Endothelial cell of umbilical vein (primary cell): ENCODE results near the gene C2orf76. TPM values are rescaled to one million over a fixed set of nuclear protein-coding genes. Genes with fewer than 3 reads are reported as not detected.

ENCODE experiments used
- BruUV-seq: library from RNA; stranded (reverse); fragments of 400-500 nt; replicated peaks from 2 replicates; lab custom pipeline; 2021; lab: Mats Ljungman, UMichigan
- CTCF ChIA-PET: fragments of 300-600, 350-600 bp; sonication (Branson Sonifier 250); formaldehyde crosslinking; loops from one replicate; lab custom pipeline; 2021; ENCODE audit warnings: antibody characterized with exemption, inconsistent platforms; lab: Charles Lee
- POLR2A ChIA-PET: fragments of 300-600, 350-600 bp; sonication (Branson Sonifier 250); formaldehyde crosslinking; loops from one replicate; lab custom pipeline; 2021; ENCODE audit warnings: antibody characterized with exemption, inconsistent platforms; lab: Charles Lee
- DNase-seq: peaks from one replicate; pipeline ENCODE4 v3.0.0-alpha.2; 2011; ENCODE audit warnings: low read depth, low spot score
- FAIRE-seq: peaks from 2 replicates; lab custom pipeline; 2011; peaks lifted over from hg19 to GRCh38; lab: Jason Lieb, UNC
- H2AFZ ChIP-seq: 2 replicates; pipeline ENCODE4 v1.6.0; 2012; ENCODE audit warnings: low read depth, low read length, control low read depth, inconsistent platforms
- H3K27ac ChIP-seq: 2 replicates; pipeline ENCODE4 v1.5.1; 2011; ENCODE audit warnings: low read depth, mild to moderate bottlenecking, control low read depth, low read length, moderate library complexity; ENCODE audit not compliant: insufficient read depth
- H3K27me3 ChIP-seq, 2 experiments: 2 replicates each; pipeline versions ENCODE4 v1.6.0 to v1.6.1; 2011; ENCODE audit warnings: low read length in 2 of 2, mixed read lengths in 1 of 2; ENCODE audit not compliant: control insufficient read depth in 2 of 2, insufficient read depth in 2 of 2
- H3K36me3 ChIP-seq, 2 experiments: 2 replicates in 1 of 2; 3 replicates in 1 of 2; pipeline ENCODE4 v1.5.1; 2011; ENCODE audit warnings: low read length in 2 of 2, mild to moderate bottlenecking in 1 of 2, moderate library complexity in 1 of 2; ENCODE audit not compliant: control insufficient read depth in 2 of 2, insufficient read depth in 2 of 2; ENCODE audit errors: extremely low read depth in 1 of 2
- H3K4me1 ChIP-seq: 3 replicates; pipeline ENCODE4 v1.5.1; 2011; ENCODE audit warnings: mild to moderate bottlenecking, low read length; ENCODE audit not compliant: control insufficient read depth, insufficient read depth; ENCODE audit errors: extremely low read depth
- H3K4me2 ChIP-seq: 2 replicates; pipeline ENCODE4 v1.6.1; 2011; ENCODE audit warnings: low read length, control low read depth, mixed read lengths; ENCODE audit not compliant: insufficient read depth
- H3K4me3 ChIP-seq, 3 experiments: fragments of 200-600 bp in 1 of 3; sonication (generic), shearing (Covaris generic) in 1 of 3; replicated peaks in 1 of 3; 2 replicates each; pipeline ENCODE4 v1.5.1; 2011 to 2016; ENCODE audit warnings: control low read depth in 3 of 3, low read length in 3 of 3, mild to moderate bottlenecking in 2 of 3, inconsistent platforms in 1 of 3, low read depth in 1 of 3, moderate library complexity in 1 of 3; ENCODE audit not compliant: insufficient read depth in 1 of 3
- H3K79me2 ChIP-seq: 2 replicates; pipeline ENCODE4 v1.6.0; 2012; ENCODE audit warnings: low read length, inconsistent platforms; ENCODE audit not compliant: control insufficient read depth, insufficient read depth
- H3K9ac ChIP-seq: replicated peaks from 2 replicates; pipeline ENCODE3; 2011; ENCODE audit warnings: low read length, control low read depth; ENCODE audit not compliant: insufficient read depth; ENCODE audit errors: extremely low read depth
- H3K9me1 ChIP-seq: replicated peaks from 3 replicates; pipeline ENCODE4 v1.6.0; 2011; ENCODE audit warnings: mild to moderate bottlenecking, low read length; ENCODE audit not compliant: control insufficient read depth, insufficient read depth; ENCODE audit errors: extremely low read depth
- H3K9me3 ChIP-seq: replicated peaks from 2 replicates; pipeline ENCODE4 v1.5.1; 2012; ENCODE audit warnings: low read length, inconsistent platforms; ENCODE audit not compliant: control insufficient read depth, insufficient read depth
- H4K20me1 ChIP-seq: replicated peaks from 2 replicates; pipeline ENCODE3; 2011; ENCODE audit warnings: mild to moderate bottlenecking, low read length; ENCODE audit not compliant: control insufficient read depth, insufficient read depth; ENCODE audit errors: extremely low read depth
- CTCF ChIP-seq, 2 donors: IDR thresholded peaks; 1 replicate in 1 of 2; 2 replicates in 1 of 2; pipeline ENCODE4 v1.5.1; 2011; ENCODE audit warnings: low read length in 2 of 2, mild to moderate bottlenecking in 2 of 2, moderate library complexity in 2 of 2, control low read depth in 1 of 2, inconsistent platforms in 1 of 2, low read depth in 1 of 2; ENCODE audit not compliant: insufficient read depth in 1 of 2; ENCODE audit errors: extremely low read depth in 1 of 2
- EZH2 ChIP-seq: IDR thresholded peaks from 2 replicates; pipeline ENCODE4 v1.6.1; 2012; ENCODE audit warnings: borderline replicate concordance, low read depth, mild to moderate bottlenecking, moderate library complexity, low read length, inconsistent platforms; ENCODE audit not compliant: severe bottlenecking
- FOS ChIP-seq: IDR thresholded peaks from 2 replicates; pipeline ENCODE4 v1.6.1; 2011; ENCODE audit warnings: mild to moderate bottlenecking, low read length, moderate library complexity, borderline replicate concordance; ENCODE audit not compliant: insufficient read depth
- JUN ChIP-seq: IDR thresholded peaks from 2 replicates; pipeline ENCODE4 v1.6.1; 2011; ENCODE audit warnings: borderline replicate concordance, low read depth; ENCODE audit not compliant: insufficient read length, insufficient read depth
- MYC ChIP-seq: IDR thresholded peaks from one replicate; pipeline ENCODE4 v1.6.1; 2011; ENCODE audit warnings: mild to moderate bottlenecking, low read depth, low read length
- POLR2A ChIP-seq: IDR thresholded peaks from 2 replicates; pipeline ENCODE4 v1.6.1; 2012; ENCODE audit warnings: low read depth, mild to moderate bottlenecking, control low read depth, low read length
- POLR2AphosphoS5 ChIP-seq: IDR thresholded peaks from 2 replicates; pipeline ENCODE4 v1.6.1; 2012; ENCODE audit warnings: low read depth, mild to moderate bottlenecking, control low read depth, low read length, moderate library complexity; ENCODE audit not compliant: insufficient read depth
- dilution Hi-C: fragments of 300-500 bp; cut with MboI; formaldehyde crosslinking; loops from one replicate; pipeline ENCODE4 v1.15.0; 2019; ENCODE audit warnings: low sequenced_read_pairs; ENCODE audit not compliant: extremely low pct_ligation_motif_present
- intact Hi-C: fragments of 100-400 bp; cut with micrococcal nuclease; formaldehyde crosslinking; loops from one replicate; pipeline ENCODE4 v1.10.0; 2022
- polyA plus RNA-seq, 4 experiments: library from polyadenylated mRNA; depleted of rRNA in 3 of 4; stranded (reverse) in 3 of 4; unstranded in 1 of 4; fragments of >200 nt; gene quantifications; 2 replicates each; pipeline versions ENCODE4 v1.2.1 to v1.2.3, GENCODE V29; 2011 to 2012; ENCODE audit warnings: missing spikeins in 1 of 4
- total RNA-seq: library from RNA; stranded (reverse); gene quantifications from 2 replicates; pipeline ENCODE4 v1.2.3, GENCODE V29; 2021

Gene C2orf76
- total and polyA plus RNA-seq, 2 donors (not counting 3 experiments of a cell fraction or from before 2014, with no cell fraction given), result 7.4 to 12.1 TPM

- Histone ChIP-seq H4K20me1 (no peaks in the 10 kb centered on the region), H3K4me3 (no peak overlapping the region), H3K36me3 (no peaks in the 10 kb centered on the region), H3K27me3 (no peaks in the 10 kb centered on the region), H3K9ac (no peak overlapping the region), H3K4me1 (no peaks in the 10 kb centered on the region), H3K4me2 (no peak overlapping the region), H3K9me1 (no peaks in the 10 kb centered on the region), H3K79me2 (no peaks in the 10 kb centered on the region), H3K9me3 (no peaks in the 10 kb centered on the region), H2AFZ (no peak overlapping the region), H3K27ac (no peak overlapping the region)
- dilution Hi-C loops (no loop called here), intact Hi-C loops (loop anchor here (5.0 kb wide), 1 partner anchor 158 kb away; no protein-coding TSS in a partner anchor)
- ChIA-PET POLR2A (no interaction called here), CTCF (interaction anchor here (1.1 kb wide), 1 partner anchor 13 kb away, joined by 3 read pairs; no protein-coding TSS in a partner anchor)
- no peak for DNase-seq
- FAIRE-seq, result no peak
- TF ChIP-seq FOS, result no peak
- no TSS peak for BruUV-seq
These were observed 47.0 kb downstream of the C2orf76 start for GRCh38 chr2:119319593-119319992.

- no peak overlapping the region for H3K27ac ChIP-seq
- no peak for FAIRE-seq
These were observed 49.1 kb downstream of the C2orf76 start for GRCh38 chr2:119317554-119317953.

More at GRCh38 chr2:119317554-119317953, 49.1 kb downstream of the C2orf76 start:
- DNase-seq, result no peak
- no peaks in the 10 kb centered on the region for H4K20me1 ChIP-seq
- intact Hi-C loops (loop anchor here (5.0 kb wide), 1 partner anchor 160 kb away; no protein-coding TSS in a partner anchor), dilution Hi-C loops (no loop called here)
- no peaks in the 10 kb centered on the region for H3K4me1 ChIP-seq
- no TSS peak for BruUV-seq
- no peaks in the 10 kb centered on the region for H3K27me3 ChIP-seq
- H3K9me1 ChIP-seq, result no peaks in the 10 kb centered on the region
- POLR2A ChIA-PET, result no interaction called here
- H3K9ac ChIP-seq, result no peak overlapping the region
- no peak overlapping the region for H2AFZ ChIP-seq
- no peak overlapping the region for H3K4me3 ChIP-seq
- TF ChIP-seq POLR2AphosphoS5, result no peak
- TF ChIP-seq MYC, result no peak
- no peak for TF ChIP-seq FOS
- no peak for TF ChIP-seq POLR2A
- no peak for TF ChIP-seq EZH2
- TF ChIP-seq CTCF (IDR thresholded peaks at IDR 0.05; ENCODE audit: extremely low read depth in 1 of 2, insufficient read depth in 1 of 2, low read depth in 1 of 2, low read length in 2 of 2), result no peak
- TF ChIP-seq JUN, result no peak
- H3K79me2 ChIP-seq, result no peaks in the 10 kb centered on the region
- no peaks in the 10 kb centered on the region for H3K36me3 ChIP-seq
- no peaks in the 10 kb centered on the region for H3K9me3 ChIP-seq
- CTCF ChIA-PET, result no interaction called here
- H3K4me2 ChIP-seq, result no peak overlapping the region
